ENCODE measurements around the gene SURF4. TPM values are rescaled to one million over a fixed set of nuclear protein-coding genes. Genes with fewer than 3 reads are reported as not detected.
"Not testable (repeated sequence)": the region's sequence is repeated elsewhere in the genome, so short reads cannot be mapped to it uniquely, and the experiment has no call there.

SURF4 gene
- total RNA-seq, 1 experiment from 2014 or later = 214 TPM

DNA sequence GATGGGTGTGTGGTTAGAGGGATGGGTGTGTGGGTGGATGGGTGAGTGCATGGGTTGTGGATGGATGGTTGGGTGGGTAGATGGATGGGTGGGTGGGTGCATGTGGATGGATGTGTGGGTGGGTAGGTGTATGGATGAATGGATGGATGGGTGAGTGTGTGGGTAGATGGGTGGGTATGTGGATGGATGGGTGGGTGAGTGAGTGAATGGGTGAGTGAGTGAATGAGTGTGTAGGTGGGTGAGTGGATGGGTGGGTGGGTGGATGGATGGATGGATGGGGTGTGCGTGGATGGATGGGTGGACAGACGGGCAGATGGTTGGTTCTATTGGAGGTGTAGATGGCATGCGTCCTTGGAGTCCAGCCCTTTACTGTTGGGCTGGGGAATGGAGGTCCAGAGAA lies 17.5 kb upstream of the SURF4 start:
- CTCF ChIA-PET = no interaction called here
- H3K36me3 ChIP-seq (ENCODE audit: insufficient read depth, low read length, poor library complexity, severe bottlenecking) = no peaks in the 10 kb centered on the region
- intact Hi-C loops (cut with micrococcal nuclease; ENCODE audit: unreplicated experiment) = no loop called here

DNA sequence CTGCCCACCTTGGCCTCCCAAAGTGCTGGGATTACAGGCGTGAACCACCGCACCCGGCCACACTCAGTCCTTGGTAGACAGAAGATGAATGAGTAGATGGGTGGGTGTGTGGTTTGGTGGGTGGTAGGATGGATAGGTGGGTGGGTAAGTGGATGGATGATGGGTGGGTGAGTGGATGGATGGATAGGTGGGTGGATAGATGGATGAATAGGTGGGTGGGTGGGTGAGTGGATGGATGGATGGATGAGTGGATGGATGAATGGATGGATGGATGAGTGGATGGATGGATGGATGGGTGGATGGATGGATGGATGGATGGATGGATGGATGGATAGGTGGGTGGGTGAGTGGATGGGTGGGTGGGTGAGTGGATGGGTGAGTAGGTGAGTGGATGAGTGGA lies 16.4 kb upstream of the SURF4 start:
- POLR2A ChIA-PET (ENCODE audit: low non-redundant PET); intact Hi-C loops (cut with micrococcal nuclease; ENCODE audit: unreplicated experiment); CTCF ChIA-PET; H3K27ac ChIP-seq (ENCODE audit: low read depth, low read length, poor library complexity, severe bottlenecking); H3K36me3 ChIP-seq (ENCODE audit: insufficient read depth, low read length, poor library complexity, severe bottlenecking); H3K4me3 ChIP-seq (ENCODE audit: low read depth, low read length, poor library complexity, severe bottlenecking); H3K4me1 ChIP-seq (ENCODE audit: insufficient read depth, low read length, poor library complexity, severe bottlenecking); BruUV-seq (replicated peaks); DNase-seq (ENCODE audit: low spot score); H3K9me3 ChIP-seq (ENCODE audit: low read depth, low read length, poor library complexity, severe bottlenecking): not testable (repeated sequence)
- peaks cover 15% of the 10 kb centered on the region for H3K27me3 ChIP-seq (replicated peaks; ENCODE audit: insufficient read depth, low read depth, low read length, poor library complexity)

More for the DNA sequence above, 17.5 kb upstream of the SURF4 start:
- Histone ChIP-seq H3K4me1 (ENCODE audit: insufficient read depth, low read length, poor library complexity, severe bottlenecking) (no peaks in the 10 kb centered on the region), H3K27me3 (replicated peaks; ENCODE audit: insufficient read depth, low read depth, low read length, poor library complexity) (peaks cover 19% of the 10 kb centered on the region), H3K27ac (ENCODE audit: low read depth, low read length, poor library complexity, severe bottlenecking) (no peak overlapping the region), H3K4me3 (ENCODE audit: low read depth, low read length, poor library complexity, severe bottlenecking) (no peak overlapping the region), H3K9me3 (ENCODE audit: low read depth, low read length, poor library complexity, severe bottlenecking) (no peaks in the 10 kb centered on the region)
- no TSS peak for BruUV-seq (replicated peaks)
- no peak for DNase-seq (ENCODE audit: low spot score)
- POLR2A ChIA-PET (ENCODE audit: low non-redundant PET) = no interaction called here
- TF ChIP-seq, protein P1, sequence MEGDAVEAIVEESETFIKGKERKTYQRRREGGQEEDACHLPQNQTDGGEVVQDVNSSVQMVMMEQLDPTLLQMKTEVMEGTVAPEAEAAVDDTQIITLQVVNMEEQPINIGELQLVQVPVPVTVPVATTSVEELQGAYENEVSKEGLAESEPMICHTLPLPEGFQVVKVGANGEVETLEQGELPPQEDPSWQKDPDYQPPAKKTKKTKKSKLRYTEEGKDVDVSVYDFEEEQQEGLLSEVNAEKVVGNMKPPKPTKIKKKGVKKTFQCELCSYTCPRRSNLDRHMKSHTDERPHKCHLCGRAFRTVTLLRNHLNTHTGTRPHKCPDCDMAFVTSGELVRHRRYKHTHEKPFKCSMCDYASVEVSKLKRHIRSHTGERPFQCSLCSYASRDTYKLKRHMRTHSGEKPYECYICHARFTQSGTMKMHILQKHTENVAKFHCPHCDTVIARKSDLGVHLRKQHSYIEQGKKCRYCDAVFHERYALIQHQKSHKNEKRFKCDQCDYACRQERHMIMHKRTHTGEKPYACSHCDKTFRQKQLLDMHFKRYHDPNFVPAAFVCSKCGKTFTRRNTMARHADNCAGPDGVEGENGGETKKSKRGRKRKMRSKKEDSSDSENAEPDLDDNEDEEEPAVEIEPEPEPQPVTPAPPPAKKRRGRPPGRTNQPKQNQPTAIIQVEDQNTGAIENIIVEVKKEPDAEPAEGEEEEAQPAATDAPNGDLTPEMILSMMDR (conservative IDR thresholded peaks at IDR 0.05; ENCODE audit: low read depth, low read length) = no peak
- TF ChIP-seq EZH2 (IDR thresholded peaks at IDR 0.05; ENCODE audit: borderline replicate concordance, low read depth, low read length, poor library complexity, severe bottlenecking) = no peak

DNA sequence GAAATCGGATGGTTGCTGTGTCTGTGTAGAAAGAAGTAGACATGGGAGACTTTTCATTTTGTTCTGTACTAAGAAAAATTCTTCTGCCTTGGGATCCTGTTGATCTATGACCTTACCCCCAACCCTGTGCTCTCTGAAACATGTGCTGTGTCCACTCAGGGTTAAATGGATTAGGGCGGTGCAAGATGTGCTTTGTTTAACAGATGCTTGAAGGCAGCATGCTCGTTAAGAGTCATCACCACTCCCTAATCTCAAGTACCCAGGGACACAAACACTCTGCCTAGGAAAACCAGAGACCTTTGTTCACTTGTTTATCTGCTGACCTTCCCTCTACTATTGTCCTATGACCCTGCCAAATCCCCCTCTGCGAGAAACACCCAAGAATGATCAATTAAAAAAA lies 15.6 kb upstream of the SURF4 start:
- H3K36me3 ChIP-seq (ENCODE audit: insufficient read depth, low read length, poor library complexity, severe bottlenecking); intact Hi-C loops (cut with micrococcal nuclease; ENCODE audit: unreplicated experiment); CTCF ChIA-PET; H3K4me3 ChIP-seq (ENCODE audit: low read depth, low read length, poor library complexity, severe bottlenecking); BruUV-seq (replicated peaks); H3K4me1 ChIP-seq (ENCODE audit: insufficient read depth, low read length, poor library complexity, severe bottlenecking); DNase-seq (ENCODE audit: low spot score); H3K27ac ChIP-seq (ENCODE audit: low read depth, low read length, poor library complexity, severe bottlenecking); POLR2A ChIA-PET (ENCODE audit: low non-redundant PET); H3K9me3 ChIP-seq (ENCODE audit: low read depth, low read length, poor library complexity, severe bottlenecking): not testable (repeated sequence)
- H3K27me3 ChIP-seq (replicated peaks; ENCODE audit: insufficient read depth, low read depth, low read length, poor library complexity) = peaks cover 15% of the 10 kb centered on the region

DNA sequence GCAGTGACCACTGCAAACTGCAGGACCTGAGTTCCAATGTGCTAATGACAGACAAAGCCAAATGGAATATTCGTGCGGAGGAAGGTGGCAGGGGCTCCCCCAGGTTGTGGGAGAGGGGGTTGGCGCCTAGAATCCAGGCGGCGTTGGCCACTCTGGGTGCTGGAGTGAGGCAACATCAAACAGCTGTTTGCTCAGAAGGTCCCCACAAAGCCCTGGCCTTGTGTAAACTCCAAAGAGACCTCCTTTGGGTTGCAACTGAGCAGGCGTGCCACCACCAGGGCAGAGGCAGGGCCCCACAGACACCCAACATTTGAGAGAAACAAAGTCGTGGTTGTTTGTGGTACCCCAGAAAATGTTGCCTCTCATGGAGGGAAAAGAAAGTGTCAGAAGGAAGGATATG lies 14.9 kb upstream of the SURF4 start:
- POLR2A ChIA-PET (ENCODE audit: low non-redundant PET) = no interaction called here
- Histone ChIP-seq H3K36me3 (ENCODE audit: insufficient read depth, low read length, poor library complexity, severe bottlenecking) (no peaks in the 10 kb centered on the region), H3K9me3 (ENCODE audit: low read depth, low read length, poor library complexity, severe bottlenecking) (no peaks in the 10 kb centered on the region), H3K27me3 (replicated peaks; ENCODE audit: insufficient read depth, low read depth, low read length, poor library complexity) (peaks cover 9% of the 10 kb centered on the region), H3K4me3 (ENCODE audit: low read depth, low read length, poor library complexity, severe bottlenecking) (no peak overlapping the region), H3K4me1 (ENCODE audit: insufficient read depth, low read length, poor library complexity, severe bottlenecking) (no peaks in the 10 kb centered on the region), H3K27ac (ENCODE audit: low read depth, low read length, poor library complexity, severe bottlenecking) (no peak overlapping the region)
- no TSS peak for BruUV-seq (replicated peaks)
- intact Hi-C loops (cut with micrococcal nuclease; ENCODE audit: unreplicated experiment) = no loop called here
- CTCF ChIA-PET = no interaction called here
- DNase-seq (ENCODE audit: low spot score) = no peak
- TF ChIP-seq, protein P1 (conservative IDR thresholded peaks at IDR 0.05; ENCODE audit: low read depth, low read length) = no peak
- TF ChIP-seq EZH2 (IDR thresholded peaks at IDR 0.05; ENCODE audit: borderline replicate concordance, low read depth, low read length, poor library complexity, severe bottlenecking) = no peak

Measured in A673 (cell line).